HCT116 (cell line): ENCODE results near the gene HPCAL1. TPM values are rescaled to one million over a fixed set of nuclear protein-coding genes. Genes with fewer than 3 reads are reported as not detected.

Source experiments
- ATAC-seq: fragments of 200-7000 bp; cut with Tn5 transposase; 2 replicates; pipeline ENCODE4 v1.9.1; 2020; ENCODE audit warnings: mild to moderate bottlenecking, moderate library complexity
- BruUV-seq: library from RNA; stranded (reverse); fragments of 400-500 nt; replicated peaks from 2 replicates; lab custom pipeline; 2021; lab: Mats Ljungman, UMichigan
- CTCF ChIA-PET: fragments of 300-600 bp; sonication (Branson Sonifier 250); formaldehyde crosslinking; loops from one replicate; lab custom pipeline; 2021; ENCODE audit warnings: antibody characterized with exemption; lab: Charles Lee
- POLR2A ChIA-PET: fragments of 300-600, 350-600 bp; sonication (Branson Sonifier 250); formaldehyde crosslinking; loops from one replicate; lab custom pipeline; 2021; ENCODE audit warnings: antibody characterized with exemption; lab: Charles Lee
- RAD21 ChIA-PET, 2 experiments: fragments of 300-600 bp; sonication (Branson Sonifier 250); formaldehyde crosslinking; loops; one replicate each; lab custom pipeline; 2023; ENCODE audit warnings: low total read pairs in 2 of 2; ENCODE audit not compliant: uncharacterized antibody in 2 of 2, unreplicated experiment in 2 of 2, low non-redundant PET in 1 of 2; lab: Charles Lee
- DNase-seq: peaks from one replicate; pipeline ENCODE4 v3.0.0-alpha.2; 2010; ENCODE audit warnings: low read depth, low spot score
- H2AFZ ChIP-seq: fragments of 200-600 bp; shearing (Covaris generic), sonication (generic); 2 replicates; pipeline ENCODE4 v1.6.1; 2017; ENCODE audit warnings: low read depth, mixed run types, mixed read lengths, antibody characterized with exemption, low read length; ENCODE audit not compliant: poor library complexity, severe bottlenecking
- H3K27ac ChIP-seq: 2 replicates; pipeline ENCODE4 v1.5.1; 2012; ENCODE audit warnings: low read depth, low read length
- H3K27me3 ChIP-seq: fragments of 200-600 bp; sonication (generic); 2 replicates; pipeline ENCODE4 v1.6.1; 2016; ENCODE audit warnings: mixed run types, low read length, mixed read lengths; ENCODE audit not compliant: insufficient read depth
- H3K36me3 ChIP-seq, 2 experiments: fragments of 200-500 bp in 1 of 2; fragments of 200-600 bp in 1 of 2; sonication (Bioruptor generic) in 1 of 2; sonication (generic) in 1 of 2; 2 replicates each; pipeline versions ENCODE4 v1.5.1 to v1.6.1; 2014 to 2016; ENCODE audit warnings: low read length in 2 of 2, inconsistent platforms in 1 of 2, mixed read lengths in 1 of 2, mixed run types in 1 of 2; ENCODE audit not compliant: insufficient read depth in 2 of 2, control insufficient read depth in 1 of 2
- H3K4me1 ChIP-seq, 2 experiments: fragments of 200-600 bp in 1 of 2; sonication (generic) in 1 of 2; 2 replicates each; pipeline versions ENCODE4 v1.5.1 to v1.6.1; 2012 to 2017; ENCODE audit warnings: low read length in 2 of 2, inconsistent platforms in 1 of 2, mild to moderate bottlenecking in 1 of 2, mixed read lengths in 1 of 2, mixed run types in 1 of 2, moderate library complexity in 1 of 2; ENCODE audit not compliant: insufficient read depth in 2 of 2, control insufficient read depth in 1 of 2
- H3K4me2 ChIP-seq: fragments of 200-600 bp; sonication (generic); 2 replicates; pipeline ENCODE4 v1.6.1; 2017; ENCODE audit warnings: mixed run types, low read length, mixed read lengths
- H3K4me3 ChIP-seq, 2 experiments: fragments of 200-600 bp in 1 of 2; sonication (generic) in 1 of 2; replicated peaks in 1 of 2; 2 replicates each; pipeline ENCODE4 v1.5.1; 2011 to 2016; ENCODE audit warnings: low read length in 2 of 2, control low read depth in 1 of 2, low read depth in 1 of 2, mild to moderate bottlenecking in 1 of 2, mixed read lengths in 1 of 2, mixed run types in 1 of 2
- H3K79me2 ChIP-seq: fragments of 200-600 bp; sonication (generic); 2 replicates; pipeline ENCODE4 v1.6.1; 2017; ENCODE audit warnings: mild to moderate bottlenecking, mixed run types, low read length, moderate library complexity, mixed read lengths; ENCODE audit not compliant: insufficient read depth
- H3K9ac ChIP-seq: fragments of 200-600 bp; sonication (generic); 2 replicates; pipeline ENCODE4 v1.6.1; 2016; ENCODE audit warnings: low read length, mixed read lengths
- H3K9me2 ChIP-seq: fragments of 200-600 bp; sonication (generic), shearing (Covaris generic); 2 replicates; pipeline ENCODE4 v1.6.1; 2017; ENCODE audit warnings: mixed run types, mild to moderate bottlenecking, moderate library complexity; ENCODE audit not compliant: insufficient read depth
- H3K9me3 ChIP-seq, 2 experiments: fragments of 200-500 bp in 1 of 2; fragments of 200-600 bp in 1 of 2; sonication (Bioruptor generic) in 1 of 2; sonication (generic) in 1 of 2; 2 replicates each; pipeline ENCODE4 v1.6.1; 2014 to 2017; ENCODE audit warnings: low read length in 2 of 2, mixed read lengths in 2 of 2, inconsistent platforms in 1 of 2, low read depth in 1 of 2, mild to moderate bottlenecking in 1 of 2, mixed run types in 1 of 2, moderate library complexity in 1 of 2; ENCODE audit not compliant: control insufficient read depth in 1 of 2, insufficient read depth in 1 of 2
- H4K20me1 ChIP-seq: fragments of 200-600 bp; sonication (generic), shearing (Covaris generic); 2 replicates; pipeline ENCODE4 v1.6.1; 2017; ENCODE audit warnings: mixed run types, mild to moderate bottlenecking, moderate library complexity; ENCODE audit not compliant: insufficient read depth
- CBX3 ChIP-seq: IDR thresholded peaks from 2 replicates; pipeline ENCODE4 v1.6.1; 2012; ENCODE audit warnings: low read depth
- CEBPB ChIP-seq: IDR thresholded peaks from 2 replicates; pipeline ENCODE4 v1.6.1; 2012; ENCODE audit warnings: low read depth
- EGR1 ChIP-seq: IDR thresholded peaks from 2 replicates; pipeline ENCODE4 v1.6.1; 2012; ENCODE audit warnings: low read depth
- ELF1 ChIP-seq: IDR thresholded peaks from 2 replicates; pipeline ENCODE4 v1.6.1; 2012; ENCODE audit warnings: low read depth, borderline replicate concordance
- EZH2 ChIP-seq: fragments of 200-600 bp; sonication (generic); IDR thresholded peaks from 2 replicates; pipeline ENCODE4 v1.6.1; 2017; ENCODE audit warnings: antibody characterized with exemption, mixed run types
- EZH2phosphoT487 ChIP-seq: fragments of 200-600 bp; IDR thresholded peaks from 2 replicates; pipeline ENCODE4 v1.6.1; 2018; ENCODE audit warnings: antibody characterized with exemption, borderline replicate concordance
- FOSL1 ChIP-seq: IDR thresholded peaks from 2 replicates; pipeline ENCODE4 v1.6.1; 2012; ENCODE audit warnings: low read depth
- POLR2A ChIP-seq: IDR thresholded peaks from 2 replicates; pipeline ENCODE4 v1.7.0; 2011; ENCODE audit warnings: borderline replicate concordance; ENCODE audit not compliant: insufficient read depth, insufficient read length; ENCODE audit errors: extremely low read depth
- POLR2AphosphoS5 ChIP-seq: IDR thresholded peaks from 2 replicates; pipeline ENCODE4 v1.6.1; 2011; ENCODE audit warnings: mild to moderate bottlenecking, low read depth, low read length, moderate library complexity
- RAD21 ChIP-seq: IDR thresholded peaks from 2 replicates; pipeline ENCODE4 v1.6.1; 2012; ENCODE audit warnings: low read depth, mild to moderate bottlenecking
- SIN3A ChIP-seq: IDR thresholded peaks from 2 replicates; pipeline ENCODE4 v1.6.1; 2012; ENCODE audit warnings: low read depth
- SP1 ChIP-seq: IDR thresholded peaks from 2 replicates; pipeline ENCODE4 v1.6.1; 2012; ENCODE audit warnings: low read depth
- TCF7L2 ChIP-seq: IDR thresholded peaks from 2 replicates; pipeline ENCODE4 v1.7.0; 2011; ENCODE audit warnings: borderline replicate concordance, inconsistent platforms; ENCODE audit not compliant: insufficient read depth, insufficient read length; ENCODE audit errors: extremely low read depth
- YY1 ChIP-seq: IDR thresholded peaks from 2 replicates; pipeline ENCODE4 v1.6.1; 2011; ENCODE audit warnings: low read length, low read depth, moderate library complexity, mild to moderate bottlenecking; ENCODE audit not compliant: insufficient replicate concordance; ENCODE audit errors: extremely low read depth
- ZFX ChIP-seq: fragments of 450-650 bp; IDR thresholded peaks from 2 replicates; pipeline ENCODE4 v1.6.1; 2017
- ZNF274 ChIP-seq: fragments of 200-500 bp; sonication (Bioruptor generic); IDR thresholded peaks from 2 replicates; pipeline ENCODE4 v1.6.1; 2014; ENCODE audit warnings: mild to moderate bottlenecking, low read depth, low read length, inconsistent platforms
- intact Hi-C: fragments of 100-400 bp; cut with micrococcal nuclease; formaldehyde crosslinking; loops from 2 replicates; pipeline ENCODE4 v1.10.0; 2022
- total RNA-seq: library from RNA; stranded (reverse); gene quantifications from one replicate; pipeline ENCODE4 v1.2.1, GENCODE V29; 2021; ENCODE audit not compliant: unreplicated experiment
- TF ChIP-seq, protein P1 (sequence below): IDR thresholded peaks from 2 replicates; pipeline ENCODE4 v1.6.1; 2011; ENCODE audit warnings: mild to moderate bottlenecking, low read length, moderate library complexity; ENCODE audit not compliant: insufficient replicate concordance; ENCODE audit errors: extremely low read depth
- TF ChIP-seq, protein P2 (sequence below): IDR thresholded peaks from 2 replicates; pipeline ENCODE4 v1.6.1; 2012
- TF ChIP-seq, protein P3 (sequence below): IDR thresholded peaks from 2 replicates; pipeline ENCODE4 v1.6.1; 2012; ENCODE audit warnings: low read depth

HPCAL1 gene
- total RNA-seq, 1 experiment from 2014 or later = 111 TPM

DNA sequence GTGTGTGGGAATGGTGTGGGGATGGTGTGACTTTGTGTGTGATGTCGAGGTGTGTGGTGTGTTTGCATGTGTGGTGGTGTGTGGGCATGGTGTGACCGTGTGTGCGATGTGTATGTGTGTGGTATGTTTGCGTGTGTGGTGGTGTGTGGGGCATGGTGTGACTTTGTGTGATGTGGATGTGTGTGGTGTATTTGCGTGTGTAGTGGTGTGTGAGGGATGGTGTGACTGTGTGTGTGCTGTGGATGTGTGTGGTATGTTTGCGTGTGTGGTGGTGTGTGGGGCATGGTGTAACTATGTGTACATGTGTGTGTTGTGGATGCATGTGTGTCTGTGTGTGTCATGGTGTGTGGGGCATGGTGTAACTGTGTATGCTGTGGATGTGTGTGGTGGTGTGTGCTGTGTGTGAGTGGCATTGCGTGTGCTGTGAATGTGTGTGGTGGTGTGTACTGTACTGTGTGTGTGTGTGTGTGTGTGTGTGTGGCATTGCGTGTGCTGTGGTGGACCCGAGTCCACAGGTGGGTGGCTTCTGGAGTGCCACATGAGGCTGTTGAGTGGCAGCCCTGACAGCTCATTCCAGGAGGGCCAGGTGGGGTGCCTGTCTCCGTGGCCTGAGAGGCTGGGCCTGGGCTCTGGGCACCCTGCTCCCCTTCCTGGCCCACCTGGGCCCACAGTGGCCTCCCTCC, 130.7 kb downstream of the HPCAL1 start:
- no peak for ATAC-seq
- Histone ChIP-seq H3K27ac (peak overlapping the region; percentile 41; the same call in 1 of the 2 replicates), H3K4me1 (peaks cover 4 to 34% of the 10 kb centered on the region in 2 experiments; a peak in 3 of 4 replicates)

More for the DNA sequence above, 130.7 kb downstream of the HPCAL1 start:
- no peaks in the 10 kb centered on the region for H3K79me2 ChIP-seq
- H4K20me1 ChIP-seq = no peaks in the 10 kb centered on the region
- H3K9me2 ChIP-seq = no peaks in the 10 kb centered on the region
- ChIA-PET RAD21 (interaction anchor here (0.9 to 2.1 kb wide), 6 partner anchors 24 to 361 kb away, joined by 3 to 11 read pairs (median 4); no protein-coding TSS in a partner anchor), CTCF (interaction anchor here (1.1 to 4.4 kb wide), 3 partner anchors 24 to 361 kb away, joined by 3 to 55 read pairs (median 10); partner anchors contain the start of gene RRM2), POLR2A (interaction anchor here (0.6 to 1.9 kb wide), 2 partner anchors 10 to 15 kb away, joined by 3 to 8 read pairs; partner anchors contain the start of gene ODC1)
- no peaks in the 10 kb centered on the region for H3K9me3 ChIP-seq
- H3K4me2 ChIP-seq = peak overlapping the region; percentile 82
- no peaks in the 10 kb centered on the region for H3K36me3 ChIP-seq
- TF ChIP-seq POLR2A (no peak), SP1 (no peak), CEBPB (no peak), CBX3 (no peak), FOSL1 (no peak), EZH2phosphoT487 (no peak), ZNF274 (no peak), ELF1 (no peak), YY1 (no peak), POLR2AphosphoS5 (no peak), EZH2 (no peak), ZFX (no peak), RAD21 (no peak), SIN3A (no peak), EGR1 (no peak), TCF7L2 (no peak)
- TF ChIP-seq, protein P1, sequence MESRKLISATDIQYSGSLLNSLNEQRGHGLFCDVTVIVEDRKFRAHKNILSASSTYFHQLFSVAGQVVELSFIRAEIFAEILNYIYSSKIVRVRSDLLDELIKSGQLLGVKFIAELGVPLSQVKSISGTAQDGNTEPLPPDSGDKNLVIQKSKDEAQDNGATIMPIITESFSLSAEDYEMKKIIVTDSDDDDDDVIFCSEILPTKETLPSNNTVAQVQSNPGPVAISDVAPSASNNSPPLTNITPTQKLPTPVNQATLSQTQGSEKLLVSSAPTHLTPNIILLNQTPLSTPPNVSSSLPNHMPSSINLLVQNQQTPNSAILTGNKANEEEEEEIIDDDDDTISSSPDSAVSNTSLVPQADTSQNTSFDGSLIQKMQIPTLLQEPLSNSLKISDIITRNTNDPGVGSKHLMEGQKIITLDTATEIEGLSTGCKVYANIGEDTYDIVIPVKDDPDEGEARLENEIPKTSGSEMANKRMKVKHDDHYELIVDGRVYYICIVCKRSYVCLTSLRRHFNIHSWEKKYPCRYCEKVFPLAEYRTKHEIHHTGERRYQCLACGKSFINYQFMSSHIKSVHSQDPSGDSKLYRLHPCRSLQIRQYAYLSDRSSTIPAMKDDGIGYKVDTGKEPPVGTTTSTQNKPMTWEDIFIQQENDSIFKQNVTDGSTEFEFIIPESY = no peak
- TF ChIP-seq, protein P2, sequence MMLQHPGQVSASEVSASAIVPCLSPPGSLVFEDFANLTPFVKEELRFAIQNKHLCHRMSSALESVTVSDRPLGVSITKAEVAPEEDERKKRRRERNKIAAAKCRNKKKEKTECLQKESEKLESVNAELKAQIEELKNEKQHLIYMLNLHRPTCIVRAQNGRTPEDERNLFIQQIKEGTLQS = no peak
- TF ChIP-seq, protein P3, sequence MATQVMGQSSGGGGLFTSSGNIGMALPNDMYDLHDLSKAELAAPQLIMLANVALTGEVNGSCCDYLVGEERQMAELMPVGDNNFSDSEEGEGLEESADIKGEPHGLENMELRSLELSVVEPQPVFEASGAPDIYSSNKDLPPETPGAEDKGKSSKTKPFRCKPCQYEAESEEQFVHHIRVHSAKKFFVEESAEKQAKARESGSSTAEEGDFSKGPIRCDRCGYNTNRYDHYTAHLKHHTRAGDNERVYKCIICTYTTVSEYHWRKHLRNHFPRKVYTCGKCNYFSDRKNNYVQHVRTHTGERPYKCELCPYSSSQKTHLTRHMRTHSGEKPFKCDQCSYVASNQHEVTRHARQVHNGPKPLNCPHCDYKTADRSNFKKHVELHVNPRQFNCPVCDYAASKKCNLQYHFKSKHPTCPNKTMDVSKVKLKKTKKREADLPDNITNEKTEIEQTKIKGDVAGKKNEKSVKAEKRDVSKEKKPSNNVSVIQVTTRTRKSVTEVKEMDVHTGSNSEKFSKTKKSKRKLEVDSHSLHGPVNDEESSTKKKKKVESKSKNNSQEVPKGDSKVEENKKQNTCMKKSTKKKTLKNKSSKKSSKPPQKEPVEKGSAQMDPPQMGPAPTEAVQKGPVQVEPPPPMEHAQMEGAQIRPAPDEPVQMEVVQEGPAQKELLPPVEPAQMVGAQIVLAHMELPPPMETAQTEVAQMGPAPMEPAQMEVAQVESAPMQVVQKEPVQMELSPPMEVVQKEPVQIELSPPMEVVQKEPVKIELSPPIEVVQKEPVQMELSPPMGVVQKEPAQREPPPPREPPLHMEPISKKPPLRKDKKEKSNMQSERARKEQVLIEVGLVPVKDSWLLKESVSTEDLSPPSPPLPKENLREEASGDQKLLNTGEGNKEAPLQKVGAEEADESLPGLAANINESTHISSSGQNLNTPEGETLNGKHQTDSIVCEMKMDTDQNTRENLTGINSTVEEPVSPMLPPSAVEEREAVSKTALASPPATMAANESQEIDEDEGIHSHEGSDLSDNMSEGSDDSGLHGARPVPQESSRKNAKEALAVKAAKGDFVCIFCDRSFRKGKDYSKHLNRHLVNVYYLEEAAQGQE = no peak
- H3K27me3 ChIP-seq = no peaks in the 10 kb centered on the region
- intact Hi-C loops = loop anchor here (10.0 kb wide), 2 partner anchors 619 to 659 kb away; no protein-coding TSS in a partner anchor
- no peak for DNase-seq
- no peak overlapping the region for H3K9ac ChIP-seq
- no TSS peak for BruUV-seq
- no peak overlapping the region for H2AFZ ChIP-seq
- peak overlapping the region in 1 of 2 experiments; percentile 23; a peak in 2 of 4 replicates for H3K4me3 ChIP-seq
